ENCODE measurements around the gene PGLYRP2. TPM values are rescaled to one million over a fixed set of nuclear protein-coding genes. Genes with fewer than 3 reads are reported as not detected.
A peak's percentile ranks its signal among the peaks of the same experiment; 100 is the strongest.

Gene PGLYRP2
- total and polyA plus RNA-seq, 9 of the 15 experiments (the other 6 are each of a cell fraction or from before 2014, with no cell fraction given): not detected

GRCh38 chr19:15419413-15420025 lies 59.8 kb downstream of the PGLYRP2 start:
- ATAC-seq (no peak), DNase-seq (ENCODE audit: extremely low read depth in 1 of 4, low spot score in 3 of 4) (peak in 1 of 4 experiments; percentile 18), FAIRE-seq (no peak)
- CTCF ChIA-PET (ENCODE audit: low intra/inter-chr PET ratio): interaction anchor here (0.8 to 2.5 kb wide), 2 partner anchors 137 to 156 kb away, joined by 3 to 15 read pairs; no protein-coding TSS in a partner anchor
- peaks cover 49% of the 10 kb centered on the region for H3K36me3 ChIP-seq (ENCODE audit: control insufficient read depth, insufficient read depth, low read length)
- H3K27ac ChIP-seq (ENCODE audit: extremely low read depth, low read depth, low read length): peak overlapping the region; percentile 18; the same call in 1 of the 3 replicates
- 19% methylated on average over 16 of the region's 16 CpGs for WGBS (ENCODE audit: insufficient coverage, low coverage, missing lambda C conversion rate)
- H4K20me1 ChIP-seq (replicated peaks; ENCODE audit: control insufficient read depth, insufficient read depth, low read length): peaks cover 7% of the 10 kb centered on the region
- peak overlapping the region; percentile 91 for H3K4me2 ChIP-seq (ENCODE audit: insufficient read depth, low read length)
- intact Hi-C loops (cut with micrococcal nuclease) (loop anchor here (1.0 to 2.0 kb wide), 2 partner anchors 13 to 137 kb away; no protein-coding TSS in a partner anchor), in situ Hi-C loops (cut with MboI) (no loop called here)
- POLR2A ChIA-PET: interaction anchor here (0.6 to 6.8 kb wide), 23 partner anchors 8 to 152 kb away, joined by 3 to 54 read pairs (median 4); partner anchors contain the start of genes AKAP8 and BRD4
- no TSS peak for BruUV-seq (replicated peaks)
- peaks cover 12 to 29% of the 10 kb centered on the region in 2 experiments; a peak in 4 of 5 replicates for H3K4me1 ChIP-seq (replicated peaks in 1 of 2; ENCODE audit: control insufficient read depth in 2 of 2, insufficient read depth in 2 of 2, low read length in 2 of 2)
- H3K79me2 ChIP-seq (ENCODE audit: control insufficient read depth, insufficient read depth, low read length): peaks cover 42% of the 10 kb centered on the region
- H3K4me3 ChIP-seq: peak overlapping the region; percentile 85
- H3K9me1 ChIP-seq (ENCODE audit: control insufficient read depth, insufficient read depth, low read length): peaks cover 4% of the 10 kb centered on the region
- peak overlapping the region; percentile 91 for H2AFZ ChIP-seq (ENCODE audit: low read depth, low read length)
- H3K9me3 ChIP-seq (replicated peaks; ENCODE audit: control insufficient read depth, insufficient read depth, low read depth, low read length): no peaks in the 10 kb centered on the region
- H3K9ac ChIP-seq (ENCODE audit: insufficient read depth in 1 of 2, low read depth in 2 of 2, low read length in 2 of 2): peak overlapping the region; percentile 65 to 67
- H3K27me3 ChIP-seq (ENCODE audit: control insufficient read depth in 2 of 2, insufficient read depth in 2 of 2, low read length in 2 of 2): no peaks in the 10 kb centered on the region
- no peak for TF ChIP-seq E2F3 (CRISPR knock-in tag; IDR thresholded peaks at IDR 0.05)
- TF ChIP-seq BCOR (IDR thresholded peaks at IDR 0.05): no peak
- TF ChIP-seq ZHX1 (conservative IDR thresholded peaks at IDR 0.05; ENCODE audit: low read length): no peak
- peak; percentile 11 for TF ChIP-seq HNRNPLL (IDR thresholded peaks at IDR 0.05; ENCODE audit: low read depth, low read length, poor library complexity, severe bottlenecking)
- 0 out of 4 replicates have a peak, but pooled peaks of 1 of the 2 experiments have one; percentile 28 for TF ChIP-seq SIN3A (IDR thresholded peaks at IDR 0.05; ENCODE audit: borderline replicate concordance in 2 of 2, control insufficient read depth in 1 of 2, low read depth in 2 of 2, low read length in 2 of 2)
- TF ChIP-seq ZNF24 (IDR thresholded peaks at IDR 0.05): 0 out of 2 replicates have a peak, but pooled peaks have one; percentile 21
- no peak for TF ChIP-seq HMGXB4 (CRISPR knock-in tag; IDR thresholded peaks at IDR 0.05)
- peak in 1 of 3 experiments; percentile 12; a peak in 1 of 6 replicates for TF ChIP-seq CTCF (IDR thresholded peaks at IDR 0.05 in 2 of 3, conservative IDR thresholded peaks at IDR 0.05 in 1 of 3; ENCODE audit: insufficient read depth in 2 of 3, low read depth in 1 of 3, low read length in 3 of 3)
